Panc1 (cell line): ENCODE data around the gene EFNA5. TPM values are rescaled to one million over a fixed set of nuclear protein-coding genes. Genes with fewer than 3 reads are reported as not detected.

Source experiments
- ATAC-seq: fragments of 200-7000 bp; cut with Tn5 transposase; 2 replicates; pipeline ENCODE4 v1.9.1; 2020; ENCODE audit warnings: mild to moderate bottlenecking, moderate library complexity
- BruUV-seq: library from RNA; stranded (reverse); fragments of 400-500 nt; replicated peaks from 2 replicates; lab custom pipeline; 2021; lab: Mats Ljungman, UMichigan
- CTCF ChIA-PET: fragments of 300-600 bp; sonication (Branson Sonifier 250); formaldehyde crosslinking; loops from one replicate; lab custom pipeline; 2022; ENCODE audit warnings: antibody characterized with exemption; lab: Charles Lee
- POLR2A ChIA-PET: fragments of 300-600 bp; sonication (Branson Sonifier 250); formaldehyde crosslinking; loops from one replicate; lab custom pipeline; 2022; ENCODE audit warnings: antibody characterized with exemption; lab: Charles Lee
- DNase-seq: peaks from one replicate; pipeline ENCODE4 v3.0.0-alpha.2; 2010; ENCODE audit warnings: low read depth, low spot score
- H3K27ac ChIP-seq: 2 replicates; pipeline ENCODE4 v1.5.1; 2011; ENCODE audit warnings: mild to moderate bottlenecking, low read length, inconsistent platforms
- H3K27me3 ChIP-seq: fragments of 200-500 bp; sonication (Bioruptor generic); 2 replicates; pipeline ENCODE4 v1.6.0; 2014; ENCODE audit warnings: low read length, inconsistent platforms; ENCODE audit not compliant: control insufficient read depth, insufficient read depth
- H3K36me3 ChIP-seq: fragments of 200-500 bp; sonication (Bioruptor generic); 2 replicates; pipeline ENCODE4 v1.5.1; 2014; ENCODE audit warnings: inconsistent platforms, mild to moderate bottlenecking, low read length, moderate library complexity; ENCODE audit not compliant: control insufficient read depth, insufficient read depth
- H3K4me1 ChIP-seq: 2 replicates; pipeline ENCODE4 v1.5.1; 2011; ENCODE audit warnings: inconsistent platforms, mild to moderate bottlenecking, low read length, moderate library complexity; ENCODE audit not compliant: control insufficient read depth, insufficient read depth
- H3K4me3 ChIP-seq, 2 experiments: 2 replicates each; pipeline ENCODE4 v1.5.1; 2011 to 2012; ENCODE audit warnings: low read depth in 2 of 2, low read length in 2 of 2, mild to moderate bottlenecking in 2 of 2, inconsistent platforms in 1 of 2, moderate library complexity in 1 of 2
- H3K9me3 ChIP-seq: fragments of 200-500 bp; sonication (Bioruptor generic); 2 replicates; pipeline ENCODE4 v1.5.1; 2014; ENCODE audit warnings: low read depth, mild to moderate bottlenecking, inconsistent platforms, low read length, moderate library complexity; ENCODE audit not compliant: control insufficient read depth, insufficient read depth
- CTCF ChIP-seq: fragments of 450-650 bp; IDR thresholded peaks from 2 replicates; pipeline ENCODE4 v1.5.1; 2017; ENCODE audit warnings: mild to moderate bottlenecking
- POLR2AphosphoS5 ChIP-seq: IDR thresholded peaks from 2 replicates; pipeline ENCODE4 v1.6.1; 2012; ENCODE audit warnings: mild to moderate bottlenecking, low read depth, low read length, moderate library complexity
- REST ChIP-seq, 2 experiments: IDR thresholded peaks; 2 replicates each; pipeline ENCODE4 v1.6.1; 2011 to 2012; ENCODE audit warnings: low read depth in 2 of 2, control low read depth in 1 of 2, low read length in 1 of 2, mild to moderate bottlenecking in 1 of 2, moderate library complexity in 1 of 2; ENCODE audit not compliant: insufficient read depth in 1 of 2
- SIN3A ChIP-seq: IDR thresholded peaks from 2 replicates; pipeline ENCODE4 v1.6.1; 2012; ENCODE audit warnings: low read depth, mild to moderate bottlenecking, low read length, moderate library complexity, borderline replicate concordance; ENCODE audit not compliant: insufficient read depth
- TCF7L2 ChIP-seq: IDR thresholded peaks from 2 replicates; pipeline ENCODE4 v1.6.1; 2011; ENCODE audit warnings: mild to moderate bottlenecking, low read depth, low read length, inconsistent platforms
- in situ Hi-C: cut with HindIII; loops from 2 replicates; pipeline ENCODE4 v1.10.0; 2016; ENCODE audit warnings: low sequenced_read_pairs, low pct_unique_long_range_greater_than_20kb
- intact Hi-C: fragments of 100-400 bp; cut with micrococcal nuclease; formaldehyde crosslinking; loops from one replicate; pipeline ENCODE4 v1.10.0; 2022; ENCODE audit not compliant: unreplicated experiment
- total RNA-seq: library from RNA; stranded (reverse); gene quantifications from one replicate; pipeline ENCODE4 v1.2.1, GENCODE V29; 2021; ENCODE audit not compliant: unreplicated experiment

EFNA5 gene
- total RNA-seq, 1 experiment from 2014 or later, result 30.5 TPM

- BruUV-seq, result TSS peak; percentile 27
- in situ Hi-C loops (no loop called here), intact Hi-C loops (loop anchor here (10.0 kb wide), 1 partner anchor 194 kb away; no protein-coding TSS in a partner anchor)
- peak overlapping the region; percentile 92 for H3K27ac ChIP-seq
- ChIA-PET CTCF (no interaction called here), POLR2A (interaction anchor here (0.7 kb wide), 1 partner anchor 199 kb away, joined by 3 read pairs; no protein-coding TSS in a partner anchor)
- DNase-seq, result no peak
- no peak for ATAC-seq
- H3K4me1 ChIP-seq, result peaks cover 19% of the 10 kb centered on the region
- H3K9me3 ChIP-seq, result no peaks in the 10 kb centered on the region
- TF ChIP-seq CTCF, result no peak
- TF ChIP-seq SIN3A, result no peak
- TF ChIP-seq TCF7L2, result no peak
- TF ChIP-seq POLR2AphosphoS5, result no peak
- no peak for TF ChIP-seq REST (IDR thresholded peaks at IDR 0.05; ENCODE audit: insufficient read depth in 1 of 2, low read depth in 2 of 2, low read length in 1 of 2)
- peaks cover 3% of the 10 kb centered on the region; the same call in 1 of the 2 replicates for H3K36me3 ChIP-seq
- peak overlapping the region; percentile 83 to 86 for H3K4me3 ChIP-seq
- H3K27me3 ChIP-seq, result no peaks in the 10 kb centered on the region
Measured at GRCh38 chr5:107668154-107669095, 2.3 kb downstream of the EFNA5 start.

GRCh38 chr5:107666051-107666655 lies 4.6 kb downstream of the EFNA5 start:
- in situ Hi-C loops, result no loop called here

More at GRCh38 chr5:107666051-107666655, 4.6 kb downstream of the EFNA5 start:
- peaks cover 3% of the 10 kb centered on the region; the same call in 1 of the 2 replicates for H3K36me3 ChIP-seq
- POLR2A ChIA-PET, result no interaction called here
- H3K9me3 ChIP-seq, result no peaks in the 10 kb centered on the region
- no peaks in the 10 kb centered on the region for H3K27me3 ChIP-seq
- H3K27ac ChIP-seq, result no peak overlapping the region; the same call in 1 of the 2 replicates
- TF ChIP-seq REST (IDR thresholded peaks at IDR 0.05; ENCODE audit: insufficient read depth in 1 of 2, low read depth in 2 of 2, low read length in 1 of 2), result no peak
- no peak for TF ChIP-seq SIN3A
- no peak for TF ChIP-seq POLR2AphosphoS5
- no peak for TF ChIP-seq CTCF
- no peak for TF ChIP-seq TCF7L2
- no TSS peak for BruUV-seq
- ATAC-seq (no peak), DNase-seq (no peak)
- H3K4me1 ChIP-seq, result peaks cover 21% of the 10 kb centered on the region
- intact Hi-C loops, result loop anchor here (10.0 kb wide), 1 partner anchor 191 kb away; no protein-coding TSS in a partner anchor
- no peak overlapping the region for H3K4me3 ChIP-seq
- CTCF ChIA-PET, result interaction anchor here (0.6 kb wide), 1 partner anchor 206 kb away, joined by 3 read pairs; no protein-coding TSS in a partner anchor
